ENCODE measurements around the gene ENOX1. TPM values are rescaled to one million over a fixed set of nuclear protein-coding genes. Genes with fewer than 3 reads are reported as not detected.
A peak's percentile ranks its signal among the peaks of the same experiment; 100 is the strongest.

The ENOX1 gene
- total RNA-seq, 2 experiments from 2014 or later: 2.4 TPM; not detected in 1

DNA sequence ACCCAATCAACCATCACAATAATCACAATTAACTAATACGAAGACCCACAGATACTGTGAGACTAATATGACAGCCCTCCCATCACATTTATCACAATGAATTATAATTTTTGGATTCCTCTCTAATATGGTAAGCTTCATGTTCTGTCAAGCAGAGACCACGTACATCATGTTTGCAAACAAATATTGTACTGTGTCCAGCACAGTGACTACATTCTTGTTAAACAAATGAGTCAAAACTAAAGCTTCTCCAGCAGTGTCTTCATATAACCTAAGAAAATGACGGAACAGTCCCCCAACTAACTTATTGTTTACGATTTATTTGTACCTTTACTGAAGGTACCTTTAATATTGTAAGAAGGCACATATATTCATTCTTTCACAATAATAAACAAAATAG is 292.6 kb downstream of the ENOX1 start:
- no peak overlapping the region for H3K27ac Mint-ChIP-seq
- CTCF ChIA-PET: no interaction called here
- no peaks in the 10 kb centered on the region for H3K36me3 Mint-ChIP-seq
- no peaks in the 10 kb centered on the region for H3K4me1 Mint-ChIP-seq
- ATAC-seq (no peak), DNase-seq (no peak)
- H3K9me3 Mint-ChIP-seq (ENCODE audit: low read depth): no peaks in the 10 kb centered on the region
- H3K4me3 Mint-ChIP-seq: no peak overlapping the region
- no peaks in the 10 kb centered on the region for H3K27me3 Mint-ChIP-seq

- no peak overlapping the region for H3K27ac Mint-ChIP-seq
- no peak for ATAC-seq
- CTCF ChIA-PET: no interaction called here
- no peaks in the 10 kb centered on the region for H3K27me3 Mint-ChIP-seq
- no peaks in the 10 kb centered on the region for H3K9me3 Mint-ChIP-seq (ENCODE audit: low read depth)
- H3K4me3 Mint-ChIP-seq: no peak overlapping the region
- H3K36me3 Mint-ChIP-seq: no peaks in the 10 kb centered on the region
- H3K4me1 Mint-ChIP-seq: no peaks in the 10 kb centered on the region
- DNase-seq: no peak
Measured at GRCh38 chr13:43493496-43494000, 293.2 kb downstream of the ENOX1 start.

DNA sequence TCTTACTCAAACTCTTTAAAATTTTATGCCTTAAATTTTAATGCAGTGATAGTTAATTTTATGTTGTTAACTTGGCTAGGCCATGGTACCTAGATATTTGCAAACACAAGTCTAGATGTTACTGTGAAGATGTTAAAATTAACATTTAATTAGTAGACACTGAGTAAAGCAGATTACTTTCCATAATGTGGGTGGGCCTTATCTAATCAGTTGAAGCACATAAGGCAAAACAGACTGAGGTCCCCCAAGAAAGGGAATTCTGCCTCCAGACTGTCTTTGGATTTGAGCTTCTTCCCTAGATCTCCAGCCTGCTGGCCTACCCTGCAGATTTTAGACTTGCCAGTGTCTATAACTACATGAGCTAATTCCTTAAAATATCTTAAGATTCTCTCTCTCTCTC is 294.0 kb downstream of the ENOX1 start:
- ATAC-seq (no peak), DNase-seq (no peak)
- no peak overlapping the region for H3K4me3 Mint-ChIP-seq
- H3K27ac Mint-ChIP-seq: no peak overlapping the region
- no peaks in the 10 kb centered on the region for H3K27me3 Mint-ChIP-seq
- no peaks in the 10 kb centered on the region for H3K36me3 Mint-ChIP-seq
- CTCF ChIA-PET: no interaction called here
- no peaks in the 10 kb centered on the region for H3K4me1 Mint-ChIP-seq
- no peaks in the 10 kb centered on the region for H3K9me3 Mint-ChIP-seq (ENCODE audit: low read depth)

GRCh38 chr13:43492311-43492710 is 294.5 kb downstream of the ENOX1 start:
- DNase-seq (no peak), ATAC-seq (no peak)
- CTCF ChIA-PET: no interaction called here
- Mint-ChIP-seq H3K27ac (no peak overlapping the region), H3K27me3 (no peaks in the 10 kb centered on the region), H3K36me3 (no peaks in the 10 kb centered on the region), H3K4me1 (no peaks in the 10 kb centered on the region), H3K4me3 (no peak overlapping the region), H3K9me3 (ENCODE audit: low read depth) (no peaks in the 10 kb centered on the region)

DNA sequence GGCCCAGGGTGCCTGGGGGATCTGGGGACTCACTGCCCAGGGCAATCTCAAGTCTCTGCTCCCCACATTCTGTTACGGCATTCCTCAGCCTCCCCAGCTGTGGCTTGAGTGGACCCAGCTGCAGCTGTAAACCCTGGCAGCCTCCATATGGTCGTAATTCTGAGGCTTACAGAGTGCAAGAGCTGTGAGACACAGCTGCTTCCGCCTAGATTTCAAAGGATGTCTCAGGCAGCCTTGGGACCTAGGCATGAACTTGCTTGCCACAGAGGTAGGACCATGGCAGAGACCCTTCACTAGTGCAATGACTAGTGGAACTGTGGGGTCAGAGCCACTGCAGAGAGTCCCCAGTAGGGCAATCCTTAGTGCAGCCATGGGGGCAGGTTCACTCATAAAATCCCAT is 297.5 kb downstream of the ENOX1 start:
- DNase-seq: no peak
- Mint-ChIP-seq H3K36me3 (no peaks in the 10 kb centered on the region), H3K9me3 (ENCODE audit: low read depth) (no peaks in the 10 kb centered on the region), H3K27me3 (no peaks in the 10 kb centered on the region), H3K4me3 (no peak overlapping the region), H3K4me1 (peaks cover 5% of the 10 kb centered on the region), H3K27ac (no peak overlapping the region)
- CTCF ChIA-PET: no interaction called here
- no peak for ATAC-seq

- CTCF ChIA-PET: no interaction called here
Measured at GRCh38 chr13:43487885-43488284, 298.9 kb downstream of the ENOX1 start.

DNA sequence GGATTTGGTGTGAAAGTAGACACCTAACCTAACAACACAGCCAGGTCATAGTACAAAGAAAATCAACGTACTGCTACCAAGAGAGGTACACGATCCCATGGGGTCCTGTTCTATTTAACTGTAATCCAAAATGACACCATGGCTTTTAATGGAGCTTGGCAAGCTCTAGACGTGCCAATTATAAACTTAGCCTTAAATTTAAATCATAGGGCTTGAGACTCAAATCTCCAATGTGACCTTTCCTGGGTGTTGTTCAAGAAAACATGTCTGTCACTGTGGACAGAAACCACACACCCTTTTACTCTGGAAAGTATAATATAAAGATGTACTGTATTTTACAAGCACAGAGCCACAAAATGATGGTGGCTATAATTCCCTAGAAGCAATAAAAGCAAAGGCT is 299.3 kb downstream of the ENOX1 start:
- DNase-seq (no peak), ATAC-seq (no peak)
- Mint-ChIP-seq H3K4me3 (no peak overlapping the region), H3K36me3 (no peaks in the 10 kb centered on the region), H3K27ac (no peak overlapping the region), H3K9me3 (ENCODE audit: low read depth) (no peaks in the 10 kb centered on the region), H3K27me3 (no peaks in the 10 kb centered on the region), H3K4me1 (peaks cover 5% of the 10 kb centered on the region)
- CTCF ChIA-PET: no interaction called here

More at GRCh38 chr13:43487885-43488284, 298.9 kb downstream of the ENOX1 start:
- DNase-seq (no peak), ATAC-seq (no peak)
- no peak overlapping the region for H3K4me3 Mint-ChIP-seq
- H3K9me3 Mint-ChIP-seq (ENCODE audit: low read depth): no peaks in the 10 kb centered on the region
- peaks cover 5% of the 10 kb centered on the region for H3K4me1 Mint-ChIP-seq
- no peaks in the 10 kb centered on the region for H3K27me3 Mint-ChIP-seq
- no peaks in the 10 kb centered on the region for H3K36me3 Mint-ChIP-seq
- no peak overlapping the region for H3K27ac Mint-ChIP-seq

GRCh38 chr13:43484432-43485225 is 302.1 kb downstream of the ENOX1 start:
- Mint-ChIP-seq H3K9me3 (ENCODE audit: low read depth) (no peaks in the 10 kb centered on the region), H3K4me1 (peaks cover 5% of the 10 kb centered on the region), H3K27me3 (peaks cover 9% of the 10 kb centered on the region), H3K27ac (no peak overlapping the region), H3K36me3 (no peaks in the 10 kb centered on the region), H3K4me3 (no peak overlapping the region)
- ATAC-seq (peak; percentile 30), DNase-seq (no peak)
- CTCF ChIA-PET: no interaction called here

DNA sequence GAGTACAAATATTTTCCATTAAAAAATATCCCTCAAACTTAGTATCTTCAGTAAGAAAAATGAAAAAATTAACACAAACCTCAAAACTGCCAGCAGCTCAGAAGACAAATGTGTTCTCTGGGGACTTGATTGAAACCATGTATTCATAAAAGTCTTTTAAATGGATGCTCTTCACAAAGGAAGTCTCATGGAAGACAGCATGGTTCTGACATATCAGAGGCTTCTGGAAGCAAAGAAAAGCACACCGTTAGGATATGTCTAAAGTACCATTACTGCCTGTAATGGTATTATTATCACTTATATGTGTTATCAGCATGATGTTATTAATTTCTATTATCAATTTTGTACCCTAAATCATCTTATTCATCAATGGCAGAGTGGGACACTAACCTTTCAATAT is 302.8 kb downstream of the ENOX1 start:
- H3K27me3 Mint-ChIP-seq: peaks cover 9% of the 10 kb centered on the region
- CTCF ChIA-PET: no interaction called here
- H3K36me3 Mint-ChIP-seq: no peaks in the 10 kb centered on the region
- H3K27ac Mint-ChIP-seq: no peak overlapping the region
- DNase-seq (no peak), ATAC-seq (no peak)
- H3K9me3 Mint-ChIP-seq (ENCODE audit: low read depth): no peaks in the 10 kb centered on the region
- H3K4me1 Mint-ChIP-seq: peaks cover 5% of the 10 kb centered on the region
- H3K4me3 Mint-ChIP-seq: no peak overlapping the region

DNA sequence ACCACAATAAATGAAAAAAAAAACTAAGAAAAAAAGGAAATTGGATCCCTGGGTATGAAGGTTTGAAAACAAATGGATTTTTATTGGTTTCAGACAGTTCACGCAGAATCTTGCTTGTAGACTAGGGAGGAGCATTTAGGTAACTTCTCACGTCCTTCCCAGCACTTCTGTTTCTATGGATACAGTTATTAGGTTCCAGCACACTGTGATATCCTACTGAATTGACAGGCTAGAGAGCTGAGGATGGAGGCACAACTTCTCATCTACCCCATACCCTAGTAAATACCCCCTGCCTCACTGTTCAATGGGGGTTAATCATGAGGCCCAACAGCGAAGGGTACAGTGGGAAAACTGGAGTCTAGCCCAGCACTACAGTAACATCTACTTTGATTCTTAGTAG is 304.1 kb downstream of the ENOX1 start:
- Mint-ChIP-seq H3K36me3 (no peaks in the 10 kb centered on the region), H3K9me3 (ENCODE audit: low read depth) (no peaks in the 10 kb centered on the region), H3K4me3 (no peak overlapping the region), H3K27ac (no peak overlapping the region), H3K27me3 (peaks cover 9% of the 10 kb centered on the region), H3K4me1 (peaks cover 5% of the 10 kb centered on the region)
- no peak for ATAC-seq
- CTCF ChIA-PET: no interaction called here
- DNase-seq: no peak

DNA sequence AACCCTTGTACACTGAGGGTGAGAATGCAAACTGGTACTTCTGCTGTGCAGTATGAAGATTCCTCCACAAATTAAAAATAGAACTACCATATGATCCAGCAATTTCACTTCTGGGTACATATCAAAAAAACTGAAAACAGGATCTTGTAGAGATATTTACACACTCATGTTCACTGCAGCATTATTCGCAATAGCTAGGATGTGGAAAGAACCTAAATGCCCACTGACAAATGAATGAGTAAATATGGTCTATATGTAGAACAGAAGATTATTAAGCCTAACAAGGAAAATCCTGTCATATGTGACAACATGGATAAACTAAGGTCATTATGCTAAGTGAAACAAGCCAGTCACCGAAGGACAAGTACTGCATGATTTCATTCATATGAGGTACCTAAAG is 304.7 kb downstream of the ENOX1 start:
- DNase-seq: no peak
- H3K4me3 Mint-ChIP-seq: no peak overlapping the region
- no peaks in the 10 kb centered on the region for H3K9me3 Mint-ChIP-seq (ENCODE audit: low read depth)
- no peaks in the 10 kb centered on the region for H3K36me3 Mint-ChIP-seq
- H3K4me1 Mint-ChIP-seq: peaks cover 5% of the 10 kb centered on the region
- peaks cover 9% of the 10 kb centered on the region for H3K27me3 Mint-ChIP-seq
- no peak for ATAC-seq
- CTCF ChIA-PET: no interaction called here
- no peak overlapping the region for H3K27ac Mint-ChIP-seq

- Mint-ChIP-seq H3K36me3 (no peaks in the 10 kb centered on the region), H3K9me3 (ENCODE audit: low read depth) (no peaks in the 10 kb centered on the region), H3K4me1 (no peaks in the 10 kb centered on the region), H3K4me3 (no peak overlapping the region), H3K27ac (no peak overlapping the region), H3K27me3 (peaks cover 22% of the 10 kb centered on the region)
- ATAC-seq (no peak), DNase-seq (no peak)
- CTCF ChIA-PET: no interaction called here
Measured at GRCh38 chr13:43478902-43479301, 307.9 kb downstream of the ENOX1 start.

DNA sequence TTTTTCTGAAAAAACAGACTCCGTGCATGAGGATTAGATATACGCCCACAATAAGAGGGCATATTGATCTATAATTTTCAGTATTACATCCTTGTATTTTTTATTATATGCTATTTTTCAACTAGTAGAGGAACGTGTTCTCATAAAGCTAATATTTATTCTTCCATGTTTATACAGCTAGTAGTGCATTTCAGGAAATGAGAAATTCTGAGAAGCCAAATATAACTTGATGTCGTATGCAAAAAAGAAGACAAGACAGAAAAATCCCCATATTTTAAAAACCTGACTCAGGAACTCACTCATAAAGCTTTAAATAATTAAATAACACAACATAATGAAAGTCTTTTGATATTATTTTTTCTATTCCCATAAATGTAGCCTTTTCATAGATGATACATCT is 308.6 kb downstream of the ENOX1 start:
- Mint-ChIP-seq H3K4me3 (no peak overlapping the region), H3K9me3 (ENCODE audit: low read depth) (no peaks in the 10 kb centered on the region), H3K4me1 (no peaks in the 10 kb centered on the region), H3K27me3 (peaks cover 29% of the 10 kb centered on the region), H3K36me3 (no peaks in the 10 kb centered on the region), H3K27ac (no peak overlapping the region)
- DNase-seq (no peak), ATAC-seq (no peak)
- CTCF ChIA-PET: no interaction called here

DNA sequence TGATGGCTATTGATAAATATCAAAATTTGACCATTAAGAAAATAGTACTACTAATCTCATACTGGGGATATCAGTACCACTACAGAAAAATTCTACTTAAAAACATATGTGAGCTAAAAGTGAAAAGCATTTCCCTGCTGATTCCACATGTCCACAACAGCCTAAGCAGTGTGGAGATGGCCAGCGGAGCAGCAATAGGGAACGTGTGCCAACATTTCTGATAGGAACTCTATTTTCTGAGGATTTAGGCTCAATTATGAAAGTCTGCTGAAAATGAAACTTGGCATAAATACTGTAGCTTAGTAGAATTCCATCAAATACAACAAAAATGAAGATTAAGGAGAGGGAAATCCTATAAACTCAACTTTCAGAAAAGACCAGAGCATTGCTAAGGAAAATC is 311.6 kb downstream of the ENOX1 start:
- H3K36me3 Mint-ChIP-seq: no peaks in the 10 kb centered on the region
- no peaks in the 10 kb centered on the region for H3K4me1 Mint-ChIP-seq
- H3K4me3 Mint-ChIP-seq: no peak overlapping the region
- CTCF ChIA-PET: no interaction called here
- ATAC-seq: no peak
- peaks cover 28% of the 10 kb centered on the region for H3K27me3 Mint-ChIP-seq
- DNase-seq: no peak
- no peaks in the 10 kb centered on the region for H3K9me3 Mint-ChIP-seq (ENCODE audit: low read depth)
- H3K27ac Mint-ChIP-seq: no peak overlapping the region

- ATAC-seq (no peak), DNase-seq (no peak)
- peaks cover 29% of the 10 kb centered on the region for H3K27me3 Mint-ChIP-seq
- H3K4me3 Mint-ChIP-seq: no peak overlapping the region
- H3K4me1 Mint-ChIP-seq: no peaks in the 10 kb centered on the region
- no peak overlapping the region for H3K27ac Mint-ChIP-seq
- CTCF ChIA-PET: no interaction called here
- H3K36me3 Mint-ChIP-seq: no peaks in the 10 kb centered on the region
- no peaks in the 10 kb centered on the region for H3K9me3 Mint-ChIP-seq (ENCODE audit: low read depth)
Measured at GRCh38 chr13:43473437-43473836, 313.3 kb downstream of the ENOX1 start.
